ENCODE results near the gene IGF1. TPM values are rescaled to one million over a fixed set of nuclear protein-coding genes. Genes with fewer than 3 reads are reported as not detected.

The IGF1 gene
- total RNA-seq, 1 experiment from 2014 or later = not detected

DNA sequence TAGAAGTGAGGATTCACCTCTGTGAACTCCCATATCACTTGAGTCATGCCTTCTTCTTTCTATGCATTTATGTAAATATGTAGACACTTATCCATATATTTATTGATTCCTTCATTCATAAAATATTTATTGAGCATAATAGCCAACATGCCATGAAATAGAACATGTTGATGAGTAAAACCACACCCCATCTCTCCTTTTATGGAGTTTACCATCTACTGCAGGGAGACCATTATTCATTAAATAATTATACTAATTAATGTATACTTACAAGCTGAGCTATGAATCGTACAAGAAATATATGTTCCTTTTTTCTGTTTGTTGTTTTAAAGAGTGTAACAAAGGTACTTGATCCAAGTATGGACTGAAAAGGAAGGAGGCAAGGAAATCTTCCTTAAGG, 17.4 kb upstream of the IGF1 start:
- no peak for DNase-seq (ENCODE audit: low spot score)

DNA sequence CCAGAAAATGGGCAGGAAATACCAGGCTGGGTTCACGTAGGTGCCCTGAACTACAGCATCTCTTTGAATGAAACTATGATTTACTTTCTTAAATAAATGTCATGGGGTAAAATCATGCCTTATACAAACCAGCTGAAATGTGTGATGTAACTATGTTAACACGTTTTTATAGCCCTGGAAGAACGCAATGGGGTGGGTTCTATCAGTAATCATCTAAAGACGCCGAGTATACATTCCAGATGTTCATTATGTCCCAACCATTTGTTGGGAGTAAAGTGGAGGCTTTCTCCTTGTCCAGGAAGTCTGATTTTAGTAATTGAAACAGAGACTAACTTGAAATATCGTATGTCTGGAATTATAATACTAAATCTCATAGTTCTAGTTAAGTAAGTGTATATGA, 16.2 kb upstream of the IGF1 start:
- no peak for DNase-seq (ENCODE audit: low spot score)

DNA sequence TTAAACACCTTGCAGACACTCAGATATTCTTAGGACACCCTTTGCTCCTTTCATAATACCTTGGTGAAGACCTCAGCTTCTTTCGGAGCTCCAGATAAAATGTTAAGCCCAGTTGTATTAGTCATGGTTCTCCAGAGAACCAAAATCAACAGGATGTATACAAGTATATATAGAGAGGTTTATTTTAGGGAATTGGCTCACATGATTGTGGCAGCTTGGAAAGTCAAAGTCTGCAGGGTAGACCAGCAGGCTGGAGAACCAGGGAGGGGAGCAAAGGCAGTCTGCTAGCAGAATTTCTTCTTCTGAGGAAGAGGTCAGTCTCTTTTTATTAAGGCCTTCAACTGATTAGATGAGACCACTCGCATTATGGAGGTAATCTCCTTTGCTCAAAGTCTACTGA, 6.9 kb upstream of the IGF1 start:
- no peak for DNase-seq (ENCODE audit: low spot score)

DNA sequence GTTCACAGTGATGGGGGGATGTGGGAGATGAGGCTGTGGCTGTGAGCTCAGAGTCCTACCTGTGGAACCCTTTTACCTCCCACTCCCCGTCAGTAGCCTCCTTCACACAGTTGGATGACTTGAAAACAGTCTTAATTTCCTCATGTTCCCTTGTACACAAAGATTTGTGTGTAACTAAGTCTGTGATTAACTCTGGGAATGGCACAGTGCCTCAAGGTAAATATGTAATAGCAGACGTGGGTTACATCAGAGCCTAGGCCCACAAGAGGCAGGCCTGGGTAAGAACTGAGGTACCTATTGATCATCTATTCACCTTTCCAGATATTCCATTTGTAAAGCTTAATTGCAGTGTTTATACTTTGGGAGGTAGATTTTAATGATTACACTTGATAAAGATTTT, 5.8 kb upstream of the IGF1 start:
- no peak for DNase-seq (ENCODE audit: low spot score)

DNA sequence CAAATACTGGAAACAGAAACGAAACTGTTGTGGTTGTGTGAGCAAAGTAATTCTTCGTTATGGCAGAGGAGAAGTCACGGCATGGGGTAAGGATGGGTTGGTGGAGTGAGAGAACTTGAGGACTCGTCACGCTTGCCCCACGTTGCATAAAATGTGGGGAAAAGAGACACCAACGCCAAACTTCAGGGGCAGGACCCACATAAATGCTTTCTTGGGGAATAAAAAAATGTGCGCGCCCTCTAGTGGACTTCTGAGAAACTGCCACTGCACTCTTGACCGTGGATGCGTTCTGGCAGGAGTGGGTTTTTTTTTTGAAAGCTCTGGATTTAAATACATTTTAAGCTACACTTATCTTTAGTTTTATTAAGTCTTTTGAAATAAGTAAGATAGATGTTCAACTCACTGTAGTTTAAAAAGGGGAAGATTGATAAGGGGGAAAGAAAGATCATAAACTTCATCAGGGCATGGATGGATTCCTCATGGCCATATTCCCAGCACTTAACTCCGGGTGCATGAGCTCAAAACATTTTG, 4.1 kb upstream of the IGF1 start:
- peak; percentile 63 for DNase-seq (ENCODE audit: low spot score)

DNA sequence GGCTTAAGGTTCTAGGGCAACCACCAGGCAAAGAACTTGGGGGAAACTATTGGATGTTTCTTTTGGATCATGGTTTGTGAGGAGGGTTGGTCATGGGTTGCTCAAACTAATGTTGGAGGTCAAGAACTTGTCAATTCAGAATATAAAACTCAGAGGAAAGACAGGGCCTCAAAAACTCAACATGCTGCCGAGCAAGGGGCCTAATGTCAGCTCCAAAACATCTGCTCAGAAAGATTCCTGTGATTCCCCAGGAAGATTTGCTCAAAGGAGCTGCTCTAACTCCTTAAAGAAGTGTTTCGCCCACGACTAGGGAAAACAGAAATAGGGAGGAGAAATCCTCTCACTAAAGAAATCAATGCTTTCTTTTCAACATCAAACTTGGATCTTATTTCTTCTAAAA, 3.7 kb upstream of the IGF1 start:
- DNase-seq (ENCODE audit: low spot score) = no peak

DNA sequence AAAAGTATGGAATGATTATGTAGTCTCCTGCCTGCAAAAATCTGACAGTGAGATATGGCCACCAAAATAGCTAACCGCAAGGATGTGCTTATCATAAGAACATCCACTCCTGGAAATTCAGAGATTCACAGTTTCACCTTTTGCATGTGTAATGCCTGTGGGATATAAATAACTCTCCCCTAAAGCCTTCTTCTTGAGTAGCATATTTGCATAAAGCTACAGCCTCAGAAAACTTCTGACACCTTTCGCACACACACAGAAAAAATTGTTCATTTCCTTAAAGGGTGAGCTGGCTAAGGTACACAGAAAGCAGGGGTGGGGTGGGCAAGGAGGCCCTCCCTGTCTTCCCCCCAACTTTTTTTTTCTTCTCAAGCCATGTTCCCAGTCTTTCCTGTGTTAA, 3.1 kb upstream of the IGF1 start:
- DNase-seq (ENCODE audit: low spot score) = no peak

DNA sequence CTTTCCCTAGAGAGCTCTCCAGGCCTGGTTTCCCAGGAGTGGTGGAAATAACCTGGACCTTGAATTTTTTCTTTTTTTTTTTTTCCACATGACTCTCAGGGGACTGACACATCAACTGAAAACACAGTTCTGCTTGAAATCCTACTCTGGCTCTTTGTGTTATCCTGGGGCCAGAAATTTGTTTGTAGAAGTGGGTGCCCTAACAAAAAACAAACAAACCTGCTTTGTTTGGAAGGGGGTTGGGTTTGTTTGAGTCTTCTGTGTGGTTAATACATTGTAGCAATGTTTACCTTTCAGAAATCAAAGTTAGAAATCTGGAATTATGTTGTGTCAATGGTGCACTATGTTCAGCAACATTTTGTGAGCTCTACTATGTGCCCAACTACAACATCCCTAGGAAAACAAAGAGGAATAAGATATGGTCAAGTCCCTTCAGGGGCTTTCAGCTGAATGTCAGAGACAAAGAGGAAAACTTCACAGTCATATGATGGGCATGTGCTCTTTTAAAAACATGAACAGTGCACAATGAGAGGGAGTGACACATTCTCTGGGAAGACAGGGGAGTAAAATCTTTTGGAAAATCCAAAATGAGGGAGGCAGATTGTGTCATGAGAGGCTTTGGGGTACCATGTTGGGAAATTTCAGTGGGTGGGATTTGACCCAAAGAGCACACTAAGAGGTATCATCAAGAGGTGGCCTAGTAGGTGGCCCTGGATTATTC, 1.5 kb upstream of the IGF1 start:
- DNase-seq (ENCODE audit: low spot score) = no peak

DNA sequence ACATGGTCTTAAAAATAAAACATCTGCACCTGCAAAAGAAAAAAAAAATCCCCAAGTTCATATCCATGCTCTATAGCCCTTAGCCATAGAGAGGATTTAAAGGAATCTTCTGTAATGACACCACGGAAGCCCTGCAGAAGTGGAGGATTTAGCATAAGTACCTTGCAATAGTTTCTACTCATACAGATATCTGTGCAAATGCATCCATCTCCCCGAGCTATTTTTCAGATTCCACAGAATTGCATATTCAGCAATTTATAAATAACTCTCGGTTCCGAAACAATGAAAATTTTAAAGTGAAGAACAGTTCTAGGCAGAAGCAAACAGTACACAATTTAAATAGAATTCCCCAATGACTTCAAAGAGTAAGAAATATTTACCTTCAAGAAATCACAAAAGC, 424 bp downstream of the IGF1 start:
- no peak for DNase-seq (ENCODE audit: low spot score)

DNA sequence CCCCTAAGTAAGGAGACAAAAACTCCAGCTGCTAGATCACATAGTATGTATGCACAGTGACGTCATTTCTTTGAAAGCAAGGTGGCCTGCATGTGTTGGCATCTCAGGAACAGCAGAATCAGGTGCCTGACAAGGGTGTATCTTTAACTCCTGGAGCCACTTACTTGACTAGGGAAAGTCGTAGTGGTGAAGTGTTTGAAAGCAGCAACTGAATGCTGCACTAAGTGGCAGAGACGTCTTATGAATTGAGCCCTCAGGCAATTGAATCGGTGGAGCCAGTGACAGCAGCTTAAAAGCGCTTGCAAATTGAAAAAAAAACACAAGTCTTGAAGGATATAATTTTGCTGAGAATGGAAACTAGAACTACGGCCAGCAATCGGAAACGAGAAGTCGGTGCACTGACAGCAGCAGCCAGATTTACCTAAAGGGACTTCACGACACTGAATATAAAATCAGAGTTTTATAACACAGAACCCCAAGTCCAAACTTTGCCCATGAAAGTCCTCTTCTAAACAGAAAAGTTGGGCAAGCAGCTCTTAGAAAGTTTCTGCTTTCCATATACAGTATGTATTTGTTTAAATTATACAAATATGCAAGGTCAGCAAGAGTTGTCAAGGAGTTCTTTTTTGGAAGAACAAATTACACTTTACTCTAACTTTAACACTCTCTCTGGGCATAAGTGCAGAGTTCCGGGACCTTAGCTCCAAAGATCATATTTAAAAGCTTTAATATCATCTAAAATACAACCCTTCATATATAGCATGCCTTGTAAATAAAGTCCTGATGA, 1.1 kb downstream of the IGF1 start:
- no peak for DNase-seq (ENCODE audit: low spot score)

DNA sequence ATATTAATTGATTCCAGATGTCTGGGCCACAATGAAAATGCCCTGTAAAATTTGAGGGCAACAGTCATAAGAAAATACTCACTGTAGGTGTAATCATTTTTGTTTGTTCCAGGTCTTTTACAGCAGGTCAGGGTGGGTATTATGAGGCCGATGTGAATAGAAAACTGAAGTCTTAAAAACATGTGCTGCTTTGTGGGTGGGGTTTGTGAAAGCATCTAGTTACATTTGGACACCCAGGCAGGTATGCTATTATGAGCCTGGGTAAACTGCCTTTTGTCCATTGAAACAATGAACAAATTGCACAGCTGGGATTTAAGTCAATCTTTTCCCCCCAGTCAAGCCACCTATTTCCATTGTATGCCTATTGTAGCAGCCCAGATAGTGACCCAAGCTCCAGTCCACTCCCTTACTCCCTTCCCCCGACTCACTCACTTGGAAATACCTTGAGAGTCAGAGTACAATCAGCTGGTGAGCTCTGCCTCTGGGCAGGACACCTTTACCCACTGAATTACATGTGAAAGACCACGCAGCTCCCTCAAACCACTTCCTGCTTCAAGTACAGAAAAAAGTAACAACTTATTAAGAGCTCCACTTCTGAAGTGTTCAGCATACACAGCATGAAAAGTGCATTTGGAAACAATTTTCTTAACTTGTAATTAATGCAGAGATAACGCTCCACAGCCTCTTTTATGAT, 1.8 kb downstream of the IGF1 start:
- DNase-seq (ENCODE audit: low spot score) = no peak

DNA sequence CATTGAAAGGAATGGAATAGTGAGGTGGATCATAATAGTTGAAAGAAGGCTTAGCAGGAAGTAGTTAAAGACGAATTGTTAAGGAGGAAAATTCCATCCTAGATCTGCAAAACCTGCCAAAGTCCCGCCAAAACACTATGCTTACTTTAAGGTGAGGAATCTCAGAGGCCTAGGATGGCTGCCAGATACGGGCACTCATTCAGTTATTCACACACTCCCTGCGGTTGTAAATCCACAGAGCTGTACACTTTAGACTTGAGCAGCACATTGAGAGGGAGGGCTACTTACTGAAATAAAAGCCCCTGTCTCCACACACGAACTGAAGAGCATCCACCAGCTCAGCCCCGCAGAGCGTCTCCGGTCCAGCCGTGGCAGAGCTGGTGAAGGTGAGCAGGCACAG, 5.0 kb downstream of the IGF1 start:
- DNase-seq (ENCODE audit: low spot score) = no peak

DNA sequence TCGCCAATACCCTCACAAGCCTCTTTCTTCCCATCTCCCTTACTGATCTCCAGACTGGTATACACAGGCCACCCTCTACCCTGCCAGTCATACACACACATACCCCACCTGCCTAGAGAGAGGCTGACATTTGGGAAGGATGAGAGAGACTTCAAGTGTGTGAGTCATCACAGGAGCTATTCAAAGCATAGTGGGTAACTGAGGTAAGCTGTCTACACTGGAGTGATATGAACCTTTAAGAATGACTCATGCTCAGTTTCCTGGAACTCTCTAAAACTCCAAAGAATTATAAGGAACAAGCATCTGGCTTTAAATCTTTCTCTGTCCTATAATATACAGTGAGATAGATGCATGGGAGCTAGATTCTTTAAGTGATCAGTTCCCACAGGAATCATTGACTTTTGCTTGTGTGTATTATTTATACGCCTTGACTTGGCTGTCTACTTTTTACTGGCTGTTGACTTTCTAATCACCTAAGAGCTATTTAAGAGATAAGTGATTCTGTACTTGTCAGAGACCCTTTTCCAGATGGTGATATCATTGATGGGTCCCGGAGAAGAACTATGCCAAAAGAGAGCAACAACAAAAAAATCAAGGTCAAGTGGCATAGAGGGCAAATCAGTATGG, 5.8 kb downstream of the IGF1 start:
- no peak for DNase-seq (ENCODE audit: low spot score)

DNA sequence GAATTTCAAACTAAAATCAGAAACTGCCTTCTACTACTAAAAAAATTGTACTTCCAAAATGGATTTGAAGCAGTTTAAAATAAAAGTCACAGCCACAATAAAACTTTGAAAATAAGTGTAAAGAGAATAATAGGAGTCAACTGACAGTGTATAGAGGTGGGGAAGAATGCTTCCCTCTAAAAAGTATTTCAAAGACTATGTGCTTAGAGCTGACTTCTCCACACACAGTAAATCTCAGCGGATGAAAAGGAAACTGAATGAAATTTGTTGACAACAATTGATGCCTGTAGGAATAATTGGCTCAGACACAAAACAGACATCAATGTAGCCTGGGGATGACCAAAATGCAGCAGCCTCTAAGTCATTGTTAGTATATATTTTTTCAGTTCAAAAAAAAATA, 7.9 kb downstream of the IGF1 start:
- DNase-seq (ENCODE audit: low spot score) = no peak

DNA sequence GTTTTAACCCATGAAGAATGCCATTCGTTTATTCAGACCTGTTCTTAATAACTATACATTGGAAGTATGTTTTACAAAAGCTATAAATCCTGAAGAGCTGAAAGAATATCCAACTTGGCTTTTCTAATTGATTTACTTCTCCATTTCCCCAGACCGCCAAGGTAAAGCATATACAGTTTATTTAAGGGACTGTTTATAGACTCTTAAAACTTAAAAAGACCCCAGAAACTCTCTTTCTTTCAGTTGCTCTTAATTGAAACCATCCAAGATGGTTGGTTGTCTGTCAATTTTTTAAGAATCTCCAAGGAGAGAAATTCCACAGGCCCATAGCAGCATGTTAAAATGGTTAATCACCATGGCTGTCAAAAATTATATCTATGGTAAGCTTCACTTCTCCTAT, 8.8 kb downstream of the IGF1 start:
- DNase-seq (ENCODE audit: low spot score) = no peak

DNA sequence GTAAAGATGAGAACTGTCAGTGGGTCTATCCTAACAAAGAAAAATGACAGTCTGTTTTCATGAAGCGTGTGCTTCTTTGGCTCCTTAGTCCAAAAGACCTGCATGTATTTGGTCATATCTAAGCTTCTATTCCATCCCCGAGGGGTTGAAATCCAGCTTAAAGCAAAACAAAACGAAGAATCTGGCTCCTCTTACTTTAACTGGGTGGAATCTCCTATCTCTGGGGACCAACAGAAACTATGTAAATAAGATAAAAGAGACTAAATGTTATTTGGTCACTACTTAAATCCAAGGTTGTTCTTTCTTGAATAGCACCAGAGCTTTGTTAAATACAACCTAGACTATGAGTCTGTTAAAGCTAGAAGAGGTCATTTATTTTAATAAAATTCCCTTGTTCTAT, 9.4 kb downstream of the IGF1 start:
- DNase-seq (ENCODE audit: low spot score) = no peak

DNA sequence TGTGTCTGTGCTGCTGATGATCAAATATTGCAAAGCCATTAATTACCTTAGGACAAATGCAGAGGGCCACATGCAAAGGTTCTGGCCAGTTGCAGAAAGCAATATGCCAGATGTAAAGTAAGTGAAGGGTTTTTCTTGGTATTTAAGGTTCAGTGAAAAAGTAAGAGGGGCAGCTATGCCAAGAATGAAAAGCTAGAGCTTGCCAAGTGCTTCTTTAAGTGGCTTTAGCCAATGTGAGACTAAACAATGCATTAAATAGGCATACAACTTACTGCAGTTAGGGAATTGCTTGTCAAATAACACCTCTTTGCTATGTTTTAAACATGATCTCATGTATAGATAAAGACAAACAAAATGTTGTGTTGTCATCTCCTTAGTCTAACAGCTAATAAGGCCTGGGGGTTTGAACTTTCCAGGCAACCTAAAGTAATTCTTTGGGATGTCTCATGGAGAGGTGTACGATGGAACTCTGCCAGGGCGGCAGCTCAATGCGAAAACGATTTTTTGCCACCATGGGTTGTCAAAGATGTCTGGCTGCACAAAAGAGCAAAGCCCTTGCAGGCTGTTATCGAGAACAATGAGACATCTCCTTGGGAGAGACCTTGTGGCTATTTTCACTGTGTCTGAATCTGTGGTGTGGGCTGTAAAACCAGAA, 12.0 kb downstream of the IGF1 start:
- DNase-seq (ENCODE audit: low spot score) = no peak

DNA sequence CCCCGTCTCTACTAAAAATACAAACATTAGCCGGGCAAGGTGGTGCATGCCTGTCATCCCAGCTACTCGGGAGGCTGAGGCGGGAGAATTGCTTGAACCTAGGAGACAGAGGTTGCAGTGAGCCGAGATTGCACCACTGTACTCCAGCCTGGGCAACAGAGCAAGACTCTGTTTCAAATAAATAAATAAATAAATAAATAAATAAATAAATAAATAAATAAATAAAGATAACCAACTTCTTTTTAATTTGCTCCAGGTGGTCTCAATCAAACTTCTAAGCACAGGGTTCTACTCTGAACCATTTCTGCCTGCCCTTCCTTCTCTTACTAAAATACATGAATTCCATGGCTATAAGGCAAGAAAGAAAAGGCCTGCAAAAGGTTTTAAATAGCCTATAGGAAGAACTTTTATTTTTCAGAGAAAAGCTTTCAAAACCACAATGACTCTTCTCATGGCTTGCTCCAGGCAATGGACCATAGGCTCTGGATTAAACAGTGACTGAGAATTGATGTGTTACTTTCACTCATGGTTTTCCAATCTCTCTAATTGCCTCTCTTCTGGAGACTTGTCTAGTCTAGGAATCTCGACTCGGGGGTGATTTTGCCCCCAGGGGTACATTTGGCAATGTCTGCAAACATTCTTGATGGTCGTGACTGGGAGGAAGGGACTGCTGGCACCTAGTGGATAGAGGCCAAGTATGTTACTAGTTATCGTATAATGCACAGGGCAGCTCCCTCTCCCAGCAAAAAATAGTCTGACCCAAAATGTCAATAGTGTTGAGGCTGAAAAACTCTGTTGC, 14.4 kb downstream of the IGF1 start:
- DNase-seq (ENCODE audit: low spot score) = no peak

DNA sequence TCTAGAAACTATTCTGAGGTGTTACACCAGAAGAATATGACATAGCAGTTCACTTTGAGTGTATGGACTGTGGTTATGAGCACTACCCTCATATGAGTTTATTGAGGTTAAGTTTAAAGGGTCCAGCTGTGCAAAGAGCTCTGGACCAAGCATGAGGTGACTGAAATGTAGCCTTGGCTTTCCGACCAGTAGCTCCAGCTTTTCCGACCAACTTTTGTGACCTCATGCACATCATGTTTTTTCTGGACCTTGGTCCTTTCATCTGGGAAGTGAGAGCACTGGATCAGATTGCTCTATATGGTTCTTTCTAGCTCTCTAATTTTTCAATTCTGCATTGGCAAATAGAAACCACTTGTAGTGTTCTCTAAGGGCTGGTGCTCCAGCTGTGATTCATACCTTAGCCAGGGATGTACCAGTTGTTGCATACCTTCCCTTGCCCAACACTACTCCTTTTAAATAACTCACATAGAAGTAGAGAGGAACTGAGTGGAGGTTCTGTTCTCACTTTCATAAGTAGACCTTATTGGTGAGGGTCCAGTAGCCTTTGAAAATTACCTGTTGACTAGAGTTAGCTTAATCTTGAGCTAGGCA, 16.6 kb downstream of the IGF1 start:
- no peak for DNase-seq (ENCODE audit: low spot score)

DNA sequence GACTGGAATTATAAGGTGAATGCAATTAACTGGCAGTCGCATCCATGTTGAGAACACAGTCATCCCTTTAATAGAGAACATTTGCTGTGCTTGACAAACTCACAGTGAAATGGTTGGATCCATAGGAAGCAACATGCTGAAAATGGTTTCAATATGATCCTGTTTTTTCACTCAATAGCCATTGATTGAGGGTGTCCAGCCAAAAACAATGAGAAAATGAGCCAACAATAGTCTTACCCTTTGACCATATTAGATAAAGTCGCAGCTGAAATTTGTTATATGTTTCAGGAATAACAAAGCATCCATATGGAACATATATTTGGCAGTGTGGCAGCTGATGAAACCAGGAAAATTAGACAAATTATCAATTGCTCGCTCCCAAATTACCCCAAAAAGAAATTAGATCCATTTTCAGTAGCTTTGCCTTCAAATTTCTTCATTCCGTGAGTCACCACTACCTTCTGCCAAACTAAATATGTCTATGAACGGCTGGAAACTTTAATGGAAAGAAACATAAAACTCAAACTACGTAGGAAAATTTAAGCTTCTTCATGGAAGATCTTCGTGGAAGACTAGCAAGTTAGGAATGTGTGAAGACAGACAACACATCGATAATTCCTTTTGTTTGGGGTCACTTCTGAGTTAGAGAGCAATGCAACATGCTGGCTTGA, 17.4 kb downstream of the IGF1 start:
- DNase-seq (ENCODE audit: low spot score) = no peak
